GM18861 (cell line): Measurements from ENCODE around the gene CDH13.

Source experiments
- ATAC-seq: cut with Tn5 transposase; IDR thresholded peaks from one replicate; pipeline ENCODE4 v1.9.1; 2021; ENCODE audit not compliant: unreplicated experiment

CDH13 gene

DNA sequence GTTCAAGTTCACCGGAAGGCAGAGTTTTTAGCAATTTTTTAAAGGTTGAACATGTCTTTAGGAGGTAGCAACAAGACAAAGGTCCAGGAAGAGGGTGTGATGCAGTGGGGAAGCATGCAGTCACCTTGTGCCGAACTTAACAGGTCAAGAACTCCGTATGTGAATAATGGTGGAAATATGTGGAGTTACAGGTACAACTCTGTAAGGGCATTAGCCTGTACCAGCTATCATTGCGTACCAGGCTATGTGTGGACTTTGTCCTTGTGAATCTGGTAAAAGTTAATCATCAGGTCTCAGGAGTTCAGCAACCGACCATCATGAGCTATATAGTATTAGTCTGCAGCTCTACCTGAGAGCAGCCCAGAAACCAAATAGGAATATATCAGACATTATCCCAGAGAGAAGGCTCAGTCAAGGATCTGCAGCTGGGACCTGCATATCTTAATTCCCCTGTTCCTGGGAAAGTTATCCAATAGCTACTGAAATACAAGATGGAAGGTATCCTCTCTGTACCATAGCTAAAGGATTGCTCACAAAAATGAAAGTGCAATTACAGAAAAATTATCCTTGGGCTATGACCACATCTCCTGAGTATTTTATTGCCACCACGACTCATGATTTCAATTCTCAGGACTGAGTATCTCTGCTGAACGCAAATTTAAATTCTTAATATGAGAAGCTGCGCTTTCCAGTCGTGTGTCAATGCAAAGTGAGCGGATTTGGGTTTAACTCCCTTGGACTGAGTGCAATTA, 469.3 kb downstream of the CDH13 start:
- no peak for ATAC-seq

DNA sequence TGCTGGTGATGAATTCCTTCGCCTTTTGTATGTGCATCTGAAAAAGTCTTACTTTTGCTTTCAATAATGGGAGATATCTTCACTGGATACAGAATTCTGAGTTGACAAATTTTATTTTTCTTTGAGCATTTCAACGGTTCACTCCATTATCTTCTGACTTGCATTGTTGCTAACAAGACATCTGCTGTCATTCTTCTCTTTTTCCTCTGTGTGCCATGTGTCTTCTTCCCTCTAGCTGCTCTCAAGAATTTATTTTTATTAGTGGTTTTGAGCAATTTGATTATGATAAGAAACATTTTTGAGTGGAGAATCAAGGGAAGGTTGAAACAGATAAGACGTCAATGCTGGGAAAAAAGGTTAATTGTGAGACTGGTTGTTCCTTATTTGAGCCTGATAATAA, 471.8 kb downstream of the CDH13 start:
- ATAC-seq, result no peak

DNA sequence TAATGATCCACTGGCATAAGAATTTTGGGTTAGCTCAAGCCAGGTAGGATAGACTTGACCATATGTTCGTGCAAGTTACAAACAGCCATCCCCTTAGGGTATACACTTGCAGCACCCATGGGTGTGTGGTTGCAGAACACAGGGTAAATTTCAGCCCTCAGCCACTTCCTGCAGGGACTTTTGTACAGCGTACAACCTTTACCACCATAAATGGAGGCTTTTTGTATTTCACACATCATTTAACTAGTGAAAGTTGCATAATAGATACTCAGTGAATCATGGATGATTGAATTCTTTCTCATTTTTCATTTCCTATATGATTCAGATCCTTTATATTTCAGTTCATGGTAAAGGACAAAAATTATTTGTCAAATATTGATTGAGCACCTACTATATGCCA, 473.9 kb downstream of the CDH13 start:
- ATAC-seq, result no peak

DNA sequence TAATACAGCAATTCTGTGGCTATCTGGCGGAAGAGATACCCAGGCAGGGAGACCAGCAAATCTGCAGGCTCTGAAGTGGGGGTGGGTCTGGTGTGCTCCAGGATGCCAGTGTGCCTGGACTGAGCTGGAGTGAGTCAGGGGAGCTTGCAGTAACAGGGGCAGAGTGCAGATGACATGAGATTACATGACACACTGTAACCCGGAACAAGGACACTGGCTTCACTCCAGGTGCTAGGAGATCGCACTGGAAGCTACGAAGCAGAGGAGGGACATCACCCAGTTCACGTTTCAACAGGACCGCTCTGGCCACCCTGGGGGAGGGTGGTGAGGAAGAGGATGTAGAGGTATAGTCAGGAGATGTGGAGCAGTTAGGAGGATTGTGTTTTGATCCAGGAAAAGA, 475.6 kb downstream of the CDH13 start:
- no peak for ATAC-seq

DNA sequence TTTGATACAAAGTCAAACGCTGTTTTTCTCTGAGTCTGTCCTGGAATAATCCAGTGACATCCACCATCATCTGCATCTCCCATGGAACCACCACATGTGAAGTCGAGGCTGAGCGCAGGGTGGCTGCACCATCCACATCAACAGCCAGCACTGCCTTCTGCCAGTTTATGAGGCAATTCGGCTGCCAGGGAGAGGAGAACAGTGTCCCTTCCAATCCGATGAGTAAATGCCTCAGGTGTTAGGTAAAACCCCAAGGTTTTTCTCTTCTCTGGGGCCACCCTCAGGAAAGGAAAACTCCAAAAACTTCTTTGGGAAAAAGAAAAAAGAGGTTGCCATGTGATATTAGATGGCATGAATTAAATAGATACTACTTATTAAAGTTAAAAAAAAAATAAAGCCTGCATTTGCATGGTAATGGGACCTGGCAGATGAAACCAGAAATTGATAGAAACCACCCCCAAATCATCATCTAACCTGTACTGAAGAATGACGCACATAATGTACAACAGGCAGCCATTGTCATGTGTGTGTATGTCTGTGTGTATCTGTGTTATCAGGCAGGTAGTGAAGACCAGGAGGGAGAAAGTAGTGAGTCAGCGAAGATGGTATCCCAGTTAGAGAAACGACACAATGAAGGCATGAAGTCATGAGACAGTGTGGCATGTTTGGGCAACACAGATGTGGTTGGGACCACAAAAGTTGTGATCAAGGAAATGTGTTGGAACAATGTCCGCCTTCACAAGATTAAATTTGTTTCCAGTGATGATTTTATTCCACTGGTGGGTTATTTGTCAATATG, 478.7 kb downstream of the CDH13 start:
- no peak for ATAC-seq

DNA sequence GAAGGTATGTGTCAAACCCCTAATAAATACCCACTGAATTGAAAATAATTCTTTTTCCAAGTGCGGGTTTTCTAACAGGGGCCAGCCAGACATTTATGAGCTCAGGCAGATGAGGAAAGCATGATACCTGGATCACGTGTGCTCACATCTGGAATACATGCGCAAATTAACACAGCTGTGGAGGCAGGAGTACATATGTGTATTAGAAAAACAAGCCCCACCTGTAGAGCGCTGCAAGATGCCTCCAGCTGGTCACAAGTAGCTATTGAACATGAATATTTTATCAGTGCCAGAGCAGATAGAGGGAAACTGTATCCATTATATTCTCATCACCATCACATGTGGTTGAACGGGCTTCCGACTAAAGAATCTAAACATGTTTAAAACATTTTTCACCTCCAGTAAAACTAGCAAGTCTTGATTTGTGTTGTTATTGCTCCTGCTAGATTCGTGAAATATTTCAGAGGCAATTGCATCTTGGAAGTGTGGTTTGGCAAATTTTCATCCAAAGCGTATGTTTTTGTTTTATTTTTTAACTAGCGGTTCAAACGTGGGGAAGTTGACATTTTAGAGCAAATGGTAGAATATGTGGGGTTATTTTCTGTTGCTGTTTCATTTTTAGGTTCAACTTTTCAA, 482.8 kb downstream of the CDH13 start:
- no peak for ATAC-seq

DNA sequence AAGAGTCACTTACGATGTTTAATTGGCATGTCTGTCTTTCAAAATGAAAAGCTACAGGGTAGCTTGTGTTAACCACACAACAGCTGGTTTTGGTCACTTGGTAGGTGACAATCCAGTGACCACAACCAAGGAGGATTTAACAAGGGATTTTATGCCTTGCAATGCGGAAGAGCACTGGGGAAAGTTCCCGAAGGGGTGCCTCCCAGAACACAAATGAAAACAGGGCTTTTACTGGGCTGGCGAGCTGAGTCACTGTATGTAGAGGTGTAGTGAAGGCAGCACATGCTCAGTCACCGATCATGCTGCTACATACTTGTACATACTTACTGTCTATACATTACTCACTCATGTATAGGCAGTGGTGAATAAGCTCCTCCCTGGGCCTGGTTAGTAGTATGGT, 483.5 kb downstream of the CDH13 start:
- no peak for ATAC-seq

DNA sequence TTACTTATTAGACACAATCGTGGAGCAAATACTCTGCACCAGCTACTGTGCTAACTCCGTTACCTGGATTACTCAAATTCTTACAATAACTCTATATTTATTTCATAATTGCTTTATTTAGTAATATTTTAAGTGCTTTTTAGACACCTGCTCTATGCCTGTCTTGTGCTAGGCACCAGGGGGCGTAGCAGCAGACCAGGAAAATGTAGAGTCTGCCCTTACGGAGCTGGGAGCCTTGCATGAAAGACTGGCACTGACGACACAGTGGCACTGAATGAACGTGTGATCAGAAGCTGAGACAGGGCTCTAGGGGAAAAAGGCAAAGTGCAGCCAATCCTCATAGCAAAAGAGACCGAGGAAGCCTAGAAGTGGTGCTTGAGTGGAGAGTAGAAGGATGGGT, 486.5 kb downstream of the CDH13 start:
- no peak for ATAC-seq

DNA sequence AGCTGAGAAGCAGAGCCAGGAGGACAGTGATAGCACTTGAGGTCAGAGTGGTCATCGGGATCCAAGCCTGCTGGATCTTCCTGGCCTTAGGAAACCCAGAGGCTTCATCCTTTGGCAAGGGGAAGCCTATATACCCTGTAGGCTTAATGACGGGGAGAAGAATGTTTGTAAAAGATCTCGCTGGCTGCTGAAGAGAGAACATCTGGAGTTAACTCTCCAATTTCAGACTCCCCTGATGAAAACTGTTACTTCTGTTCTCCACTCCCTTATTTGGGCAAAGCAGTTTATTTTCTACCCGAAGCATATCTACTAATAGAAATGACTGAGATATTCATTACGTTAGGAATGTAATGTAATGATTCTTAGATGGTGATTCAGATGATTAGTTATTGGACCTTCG, 487.0 kb downstream of the CDH13 start:
- no peak for ATAC-seq

DNA sequence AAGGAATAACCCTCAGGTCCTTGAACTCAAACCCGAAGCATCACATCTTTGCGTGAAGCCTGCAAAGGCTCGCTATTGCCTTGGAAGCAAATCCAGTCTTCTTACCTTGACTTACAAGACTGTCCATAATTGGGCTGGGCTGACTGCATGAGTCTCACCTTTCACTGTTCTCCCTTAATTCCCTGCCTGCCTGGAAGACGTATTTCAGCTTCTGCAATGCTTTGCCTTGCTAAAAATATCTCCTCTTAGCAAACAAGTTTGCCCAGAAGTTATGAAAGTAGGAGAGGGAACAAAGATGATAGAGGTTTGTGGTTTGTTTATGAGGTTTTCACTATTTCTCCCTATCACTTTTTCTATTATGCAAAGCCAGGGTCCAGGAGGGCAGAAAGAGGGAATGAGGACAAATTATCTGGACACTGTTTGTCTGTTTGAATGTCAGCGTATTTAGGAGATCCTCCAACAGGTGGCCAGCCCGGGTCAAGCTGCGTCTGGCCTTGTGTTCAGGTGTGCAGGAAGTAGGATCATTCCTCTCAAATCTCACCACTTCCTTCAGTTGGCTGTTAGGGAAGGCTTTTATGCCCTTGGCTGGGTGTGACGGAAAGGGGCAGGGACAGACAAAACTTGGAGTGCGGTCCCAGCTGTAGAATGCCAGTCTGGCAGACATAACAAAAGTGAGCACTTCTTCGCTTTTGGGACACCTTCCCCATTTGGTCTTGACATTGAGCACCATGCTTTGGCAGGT, 488.9 kb downstream of the CDH13 start:
- ATAC-seq, result no peak

DNA sequence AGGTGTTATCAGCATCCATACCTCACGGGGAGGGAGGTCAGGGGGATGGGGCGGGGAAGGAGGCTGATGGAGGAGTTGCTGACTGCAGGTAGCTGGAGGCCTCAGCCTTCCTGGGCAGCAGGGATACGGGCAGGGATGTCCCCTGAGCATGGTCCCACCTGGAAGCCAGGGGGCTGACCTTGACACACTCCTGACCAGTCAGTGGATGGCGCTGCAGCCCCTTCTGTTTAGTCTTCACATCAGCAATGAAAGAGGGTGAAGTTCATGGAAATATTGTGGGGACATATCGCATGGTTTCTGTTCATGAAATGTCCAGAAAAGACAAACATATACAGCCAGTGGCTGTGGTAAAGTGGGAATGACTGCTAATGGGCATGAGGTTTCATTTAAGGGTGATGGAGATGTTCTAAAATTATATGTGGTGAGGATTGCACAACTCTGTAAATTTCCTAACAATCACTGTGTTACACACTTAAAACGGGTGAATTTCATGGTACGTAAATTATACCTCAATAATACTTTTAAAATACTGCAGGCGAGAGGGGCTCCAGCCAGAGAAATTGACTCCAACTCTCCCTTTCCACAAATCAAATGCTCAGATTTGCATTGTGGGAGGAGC, 489.6 kb downstream of the CDH13 start:
- ATAC-seq, result no peak

DNA sequence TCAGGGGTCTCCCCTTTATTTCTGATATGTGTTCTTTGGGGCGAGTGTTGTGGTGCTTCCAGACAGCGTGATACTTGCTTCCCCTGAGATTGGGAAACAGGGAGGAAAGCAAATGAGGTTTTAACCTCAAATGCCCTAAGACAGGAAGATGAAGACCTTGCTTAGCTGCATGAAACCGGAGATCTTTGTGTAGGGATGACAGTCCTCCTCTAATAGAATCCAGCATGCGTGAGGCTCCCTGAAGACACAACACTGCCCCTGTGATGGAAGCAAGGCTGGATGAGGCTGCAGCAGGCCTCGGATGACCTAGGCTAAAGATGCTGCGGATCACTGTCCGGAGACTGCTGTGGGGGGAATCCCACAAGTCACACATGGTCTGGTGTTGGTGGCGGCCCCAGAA, 491.0 kb downstream of the CDH13 start:
- no peak for ATAC-seq

DNA sequence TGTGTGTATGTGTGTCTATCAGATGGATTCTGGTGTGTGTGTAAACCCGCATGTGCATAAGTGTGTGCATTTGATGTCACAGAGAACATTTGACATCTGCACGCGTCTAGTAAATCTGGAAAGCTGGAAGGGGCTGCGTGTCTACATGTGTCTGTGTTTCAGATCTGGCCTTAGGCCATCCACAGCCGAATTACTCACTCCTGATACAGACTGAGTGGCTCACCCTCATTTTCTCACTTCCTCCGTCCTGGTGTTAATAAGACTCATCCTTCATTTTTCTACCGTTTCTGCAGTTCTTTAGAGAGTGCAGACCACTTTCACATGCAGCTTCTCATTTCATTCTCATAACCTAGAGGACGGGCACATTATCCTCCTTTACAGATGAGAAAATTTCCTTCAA, 491.6 kb downstream of the CDH13 start:
- no peak for ATAC-seq

DNA sequence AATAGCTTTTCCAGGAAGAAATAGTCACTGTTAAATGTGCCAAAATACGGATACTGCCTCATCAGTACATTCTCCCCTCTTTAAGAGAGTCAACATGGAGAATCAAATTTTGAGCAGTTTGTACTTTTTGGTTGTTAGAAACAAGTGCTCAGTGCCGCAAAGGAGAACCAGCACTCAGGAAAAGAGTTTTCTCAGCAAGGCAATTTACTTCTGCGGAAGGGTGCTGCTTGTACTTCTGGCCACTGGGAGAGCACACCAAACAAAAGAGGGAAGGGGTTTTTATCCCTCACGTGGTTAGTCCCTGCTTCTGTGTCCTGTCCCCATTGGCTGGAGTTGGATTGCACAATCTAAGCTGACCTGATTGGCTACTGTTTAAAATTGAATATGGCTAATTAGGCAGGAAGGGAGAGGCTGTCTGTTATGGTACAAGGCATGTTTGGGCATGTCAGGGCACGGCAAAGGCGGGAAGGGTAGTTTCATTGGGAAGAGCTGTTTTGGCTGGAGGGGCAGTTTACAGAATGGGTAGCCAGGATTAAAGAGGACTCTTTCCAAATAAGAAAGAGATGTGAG, 499.3 kb downstream of the CDH13 start:
- no peak for ATAC-seq

DNA sequence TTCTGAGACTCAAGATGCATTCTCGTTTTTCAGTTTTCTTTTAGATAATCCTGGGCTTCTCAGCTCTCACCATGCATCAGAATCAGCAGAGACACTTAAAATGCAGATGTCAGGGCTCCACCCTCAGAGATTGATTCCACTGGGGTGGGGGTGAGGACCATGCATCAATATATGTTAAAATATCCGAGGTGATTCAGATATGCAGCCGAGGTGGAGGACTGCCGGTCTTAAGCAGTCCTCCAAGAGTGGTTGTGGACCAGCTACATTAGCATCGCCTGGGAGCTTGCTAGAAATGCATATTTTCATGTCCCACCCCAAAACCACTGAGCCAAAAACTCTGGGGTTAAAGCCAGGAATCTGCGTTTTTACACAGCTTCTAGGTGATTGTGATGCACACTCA, 501.3 kb downstream of the CDH13 start:
- no peak for ATAC-seq

DNA sequence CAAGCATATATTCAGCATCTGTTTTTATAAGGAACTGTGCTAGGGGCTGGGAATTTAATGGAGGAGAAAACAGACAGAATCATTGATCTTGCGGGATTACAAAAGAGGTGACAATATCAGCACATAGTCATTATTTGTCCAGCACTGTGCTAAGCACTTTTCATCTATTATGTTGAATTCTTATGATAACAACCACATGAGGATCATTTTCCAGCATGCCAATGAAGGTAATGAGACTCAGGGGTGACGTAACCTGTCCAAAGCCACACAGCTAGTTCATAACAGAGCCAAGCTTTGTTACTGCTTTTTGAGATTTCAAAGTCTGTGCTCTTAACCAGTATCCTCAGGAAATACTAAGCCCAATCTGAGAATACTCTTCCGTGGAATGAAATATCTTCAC, 503.3 kb downstream of the CDH13 start:
- ATAC-seq, result no peak

DNA sequence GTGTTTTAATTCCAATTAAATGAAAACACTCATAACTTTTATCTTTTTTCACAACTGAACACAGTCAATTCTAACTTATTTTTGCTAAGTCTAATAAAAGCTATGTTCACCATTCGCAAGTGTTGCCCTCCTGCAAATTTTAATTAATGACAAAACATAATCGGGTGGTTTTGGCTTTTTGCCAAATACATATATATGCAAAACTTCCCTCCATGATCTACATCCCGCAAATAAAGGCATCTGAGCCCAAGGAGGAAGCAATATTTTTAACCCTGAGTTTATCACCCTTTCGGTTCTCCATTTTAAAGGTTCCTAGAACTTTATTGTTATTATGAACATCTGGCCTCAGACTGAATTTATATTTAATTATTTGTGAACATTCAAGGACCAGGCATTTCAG, 507.9 kb downstream of the CDH13 start:
- no peak for ATAC-seq

DNA sequence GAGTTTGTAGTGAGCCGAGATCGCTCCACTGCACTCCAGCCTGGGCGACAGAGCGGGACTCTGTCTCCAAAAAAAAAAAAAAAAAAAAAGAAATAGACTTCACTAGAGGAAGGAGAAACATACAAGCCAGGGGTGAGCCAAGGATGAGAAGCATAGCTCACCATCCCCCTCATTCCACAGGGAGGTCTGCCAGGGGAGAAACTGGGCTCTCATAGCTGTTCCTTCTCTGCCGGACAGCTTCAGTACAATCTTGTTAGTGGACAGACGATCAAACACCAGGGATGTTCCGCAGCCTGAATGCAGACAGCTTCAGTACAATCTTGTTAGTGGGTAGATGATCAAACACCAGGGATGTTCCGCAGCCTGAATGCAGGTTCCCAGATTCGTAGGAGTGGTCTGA, 509.6 kb downstream of the CDH13 start:
- ATAC-seq, result no peak

DNA sequence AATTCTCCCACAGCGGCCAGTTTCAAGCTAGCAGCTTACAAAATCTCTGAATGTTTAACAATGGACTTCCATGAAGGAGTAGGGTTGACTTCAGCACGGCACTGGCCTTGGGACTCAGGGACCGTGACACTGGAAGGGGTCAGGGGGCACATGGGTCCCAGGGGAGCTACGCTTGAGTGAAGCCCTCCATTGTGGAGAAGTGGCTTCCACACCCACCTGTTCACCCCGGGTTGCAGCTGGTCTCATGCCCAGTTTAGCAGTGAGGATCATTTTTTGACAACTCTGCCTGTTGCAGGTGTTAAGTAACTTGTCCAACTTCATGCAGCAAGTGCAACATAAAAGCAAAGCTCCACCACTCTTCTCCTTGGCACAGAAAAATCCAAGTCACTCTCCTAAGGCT, 510.2 kb downstream of the CDH13 start:
- ATAC-seq, result no peak

DNA sequence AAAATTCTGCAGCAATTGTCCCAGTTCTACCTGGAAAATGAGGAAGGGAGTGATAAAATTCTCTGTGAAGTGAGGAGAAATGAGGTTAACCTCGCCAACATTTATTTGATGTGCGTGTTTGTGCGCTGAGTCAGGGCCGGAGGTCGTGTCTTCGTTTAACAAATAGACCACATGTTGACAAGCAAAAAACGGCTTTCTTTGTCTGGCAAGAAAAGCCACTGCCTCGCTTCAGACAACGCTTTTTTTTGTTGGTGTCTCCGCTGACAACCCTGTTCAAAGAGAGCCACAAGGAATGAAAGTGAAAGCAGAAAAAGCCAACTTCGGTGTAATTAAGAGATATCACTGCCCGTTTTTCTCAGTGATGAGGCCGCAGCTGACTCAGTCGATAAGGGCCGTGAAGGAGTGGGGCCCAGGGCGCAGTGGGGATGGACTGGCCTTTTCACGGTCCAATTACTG, 510.6 kb downstream of the CDH13 start:
- ATAC-seq, result no peak

DNA sequence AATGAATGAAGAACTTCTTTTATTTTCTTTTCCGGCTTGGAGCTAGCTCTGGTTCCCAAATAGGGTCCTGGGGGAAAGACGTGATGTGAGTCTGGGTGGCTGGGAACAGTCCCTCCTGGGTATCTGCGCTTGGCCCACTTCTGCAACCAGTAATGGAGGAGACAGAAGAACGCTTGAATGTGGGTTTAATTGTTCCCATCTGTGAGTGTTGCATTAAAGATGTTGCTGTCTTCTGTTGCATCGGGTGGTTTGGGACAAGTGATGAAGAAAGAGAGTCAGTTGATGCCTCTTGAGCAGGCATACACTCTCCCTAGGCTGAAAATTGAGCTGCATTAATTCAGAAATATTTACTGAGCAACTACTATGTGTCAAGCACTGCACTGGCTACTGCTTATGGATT, 511.1 kb downstream of the CDH13 start:
- no peak for ATAC-seq
